Measurements from ENCODE around the gene ANXA3. TPM values are rescaled to one million over a fixed set of nuclear protein-coding genes. Genes with fewer than 3 reads are reported as not detected.

ANXA3 gene
- total and polyA plus RNA-seq, 10 donors: 7.0 to 119 (median 41.1) TPM

DNA sequence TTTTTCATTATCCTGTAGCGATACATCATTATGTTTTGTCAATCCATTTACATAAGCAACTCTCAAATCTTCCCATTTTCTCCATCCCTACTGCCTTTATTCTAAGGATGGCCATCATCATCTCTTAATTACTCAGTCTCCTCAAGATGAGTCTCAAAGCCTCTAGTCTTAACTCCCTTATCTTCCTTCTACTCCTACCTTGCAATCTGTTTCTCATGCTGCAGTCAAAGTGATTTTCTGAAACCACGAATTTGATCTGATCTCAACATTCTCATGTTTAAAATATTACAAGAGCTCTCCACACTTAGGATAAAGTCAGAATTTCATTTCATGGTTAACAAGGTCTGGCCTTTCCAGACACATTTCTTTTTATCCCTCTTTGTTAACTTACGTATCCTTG, 51.8 kb downstream of the ANXA3 start:
- Histone ChIP-seq H3K4me1 (peaks cover 0 to 10% (median 0%) of the 10 kb centered on the region in 6 donors), H3K9me3 (no peaks in the 10 kb centered on the region), H3K4me3 (no peak overlapping the region), H3K27me3 (replicated peaks in 1 of 7) (no peaks in the 10 kb centered on the region), H3K36me3 (peaks cover 0 to 98% (median 0%) of the 10 kb centered on the region in 6 donors), H3K27ac (no peak overlapping the region)
- no peak for TF ChIP-seq POLR2A (IDR thresholded peaks at IDR 0.05)
- TF ChIP-seq, protein P1, sequence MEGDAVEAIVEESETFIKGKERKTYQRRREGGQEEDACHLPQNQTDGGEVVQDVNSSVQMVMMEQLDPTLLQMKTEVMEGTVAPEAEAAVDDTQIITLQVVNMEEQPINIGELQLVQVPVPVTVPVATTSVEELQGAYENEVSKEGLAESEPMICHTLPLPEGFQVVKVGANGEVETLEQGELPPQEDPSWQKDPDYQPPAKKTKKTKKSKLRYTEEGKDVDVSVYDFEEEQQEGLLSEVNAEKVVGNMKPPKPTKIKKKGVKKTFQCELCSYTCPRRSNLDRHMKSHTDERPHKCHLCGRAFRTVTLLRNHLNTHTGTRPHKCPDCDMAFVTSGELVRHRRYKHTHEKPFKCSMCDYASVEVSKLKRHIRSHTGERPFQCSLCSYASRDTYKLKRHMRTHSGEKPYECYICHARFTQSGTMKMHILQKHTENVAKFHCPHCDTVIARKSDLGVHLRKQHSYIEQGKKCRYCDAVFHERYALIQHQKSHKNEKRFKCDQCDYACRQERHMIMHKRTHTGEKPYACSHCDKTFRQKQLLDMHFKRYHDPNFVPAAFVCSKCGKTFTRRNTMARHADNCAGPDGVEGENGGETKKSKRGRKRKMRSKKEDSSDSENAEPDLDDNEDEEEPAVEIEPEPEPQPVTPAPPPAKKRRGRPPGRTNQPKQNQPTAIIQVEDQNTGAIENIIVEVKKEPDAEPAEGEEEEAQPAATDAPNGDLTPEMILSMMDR (IDR thresholded peaks at IDR 0.05 in 8 of 11, conservative IDR thresholded peaks at IDR 0.05 in 3 of 11): no peak
- TF ChIP-seq POLR2AphosphoS5 (IDR thresholded peaks at IDR 0.05): no peak
- WGBS, 5 donors: 84 to 93% (median 89%) methylated on average over 3 of the region's 3 CpGs
- intact Hi-C loops (cut with DNase I; ENCODE audit: low total_unique reads): no loop called here
- no peak for DNase-seq

DNA sequence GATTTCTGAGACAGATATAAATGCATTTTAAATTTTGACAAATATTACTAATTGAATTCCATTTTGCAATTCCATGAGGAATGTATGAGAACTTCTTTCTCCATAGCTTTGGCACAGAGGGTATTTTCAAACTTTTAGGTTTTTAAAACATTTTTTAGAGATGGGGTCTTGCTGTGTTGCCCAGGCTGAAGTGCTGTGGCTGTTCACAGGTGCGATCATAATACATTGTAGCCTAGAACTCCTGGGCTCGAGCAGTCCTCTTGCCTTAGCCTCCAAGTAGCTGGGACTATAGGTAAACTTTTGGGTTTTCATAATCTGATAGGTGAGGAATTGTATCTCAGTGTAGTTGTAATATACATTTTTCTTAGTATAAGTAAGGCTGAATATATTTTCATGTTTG, 53.4 kb downstream of the ANXA3 start:
- H3K27me3 ChIP-seq (replicated peaks in 1 of 7): no peaks in the 10 kb centered on the region
- WGBS, 5 donors: 86 to 97% (median 92%) methylated on average over 2 of the region's 2 CpGs
- H3K4me1 ChIP-seq: peaks cover 0 to 12% (median 5%) of the 10 kb centered on the region in 6 donors
- peaks cover 0 to 90% (median 0%) of the 10 kb centered on the region in 6 donors for H3K36me3 ChIP-seq
- no peak for DNase-seq
- TF ChIP-seq POLR2A (IDR thresholded peaks at IDR 0.05) (no peak), POLR2AphosphoS5 (IDR thresholded peaks at IDR 0.05) (no peak)
- TF ChIP-seq, protein P1 (IDR thresholded peaks at IDR 0.05 in 8 of 11, conservative IDR thresholded peaks at IDR 0.05 in 3 of 11): no peak
- intact Hi-C loops (cut with DNase I; ENCODE audit: low total_unique reads): no loop called here
- no peaks in the 10 kb centered on the region for H3K9me3 ChIP-seq
- H3K4me3 ChIP-seq: no peak overlapping the region
- H3K27ac ChIP-seq: no peak overlapping the region

DNA sequence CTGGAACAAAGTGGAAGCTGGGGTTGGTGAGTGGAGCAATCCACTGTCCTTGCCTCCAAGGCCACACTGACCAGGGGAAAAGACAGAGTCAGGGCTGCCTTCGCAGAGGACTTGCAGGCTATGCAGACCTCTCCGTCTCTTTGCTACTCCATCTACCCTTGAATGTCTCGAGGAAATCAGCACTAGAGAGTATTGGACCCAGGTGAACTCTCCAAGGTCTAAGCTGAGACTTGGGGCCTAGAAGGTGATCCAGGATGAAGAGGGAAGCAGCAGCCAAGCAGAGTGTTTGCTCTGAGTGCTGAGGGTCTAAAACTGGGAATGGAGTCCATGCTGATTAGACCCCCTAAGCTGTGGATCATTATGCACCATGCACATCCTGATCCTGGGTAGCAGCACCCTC, 54.5 kb downstream of the ANXA3 start:
- H3K9me3 ChIP-seq: no peaks in the 10 kb centered on the region
- intact Hi-C loops (cut with DNase I; ENCODE audit: low total_unique reads): no loop called here
- 81 to 100% (median 87%) methylated on average over 3 of the region's 3 CpGs for WGBS, 5 donors
- TF ChIP-seq POLR2A (IDR thresholded peaks at IDR 0.05): no peak
- TF ChIP-seq, protein P1 (IDR thresholded peaks at IDR 0.05 in 8 of 11, conservative IDR thresholded peaks at IDR 0.05 in 3 of 11): no peak
- TF ChIP-seq POLR2AphosphoS5 (IDR thresholded peaks at IDR 0.05): no peak
- no peak overlapping the region for H3K27ac ChIP-seq
- H3K4me1 ChIP-seq: peaks cover 6 to 22% (median 16%) of the 10 kb centered on the region in 6 donors
- DNase-seq: no peak
- H3K4me3 ChIP-seq: no peak overlapping the region
- no peaks in the 10 kb centered on the region for H3K27me3 ChIP-seq (replicated peaks in 1 of 7)
- peaks cover 0 to 91% (median 0%) of the 10 kb centered on the region in 6 donors for H3K36me3 ChIP-seq

DNA sequence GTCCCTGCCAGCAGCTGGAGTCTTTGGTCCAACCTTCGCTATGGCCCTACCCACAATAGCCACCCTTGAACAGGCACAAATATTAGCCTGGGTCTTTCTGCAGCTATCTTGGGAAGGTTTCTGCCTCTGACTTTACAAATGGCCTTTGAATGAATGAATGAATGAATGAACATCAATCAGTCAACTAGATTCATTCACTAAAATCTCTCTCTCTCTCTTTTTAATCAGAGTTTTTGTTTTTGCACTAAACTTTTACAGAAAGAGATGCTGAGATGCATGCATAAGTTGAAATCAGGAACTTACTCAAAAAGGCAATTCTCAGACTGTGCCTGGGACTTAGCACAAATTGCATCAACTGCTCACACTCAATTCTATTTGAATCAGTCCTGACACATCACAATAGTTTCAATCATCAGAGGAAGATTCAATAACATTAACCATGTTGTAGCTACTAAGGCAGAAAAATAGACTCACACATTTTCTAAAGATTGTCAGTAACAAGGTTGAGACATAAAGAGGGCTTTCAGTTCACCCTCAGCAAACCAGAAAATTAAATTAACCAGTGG, 55.0 kb downstream of the ANXA3 start:
- H3K27ac ChIP-seq: no peak overlapping the region
- DNase-seq: no peak
- intact Hi-C loops (cut with DNase I; ENCODE audit: low total_unique reads): no loop called here
- H3K9me3 ChIP-seq: no peaks in the 10 kb centered on the region
- H3K36me3 ChIP-seq: peaks cover 0 to 89% (median 0%) of the 10 kb centered on the region in 6 donors
- 67 to 100% (median 89%) methylated on average over 1 of the region's 1 CpG for WGBS, 5 donors
- no peak for TF ChIP-seq POLR2A (IDR thresholded peaks at IDR 0.05)
- TF ChIP-seq, protein P1 (IDR thresholded peaks at IDR 0.05 in 8 of 11, conservative IDR thresholded peaks at IDR 0.05 in 3 of 11): no peak
- no peak for TF ChIP-seq POLR2AphosphoS5 (IDR thresholded peaks at IDR 0.05)
- no peak overlapping the region for H3K4me3 ChIP-seq
- H3K27me3 ChIP-seq (replicated peaks in 1 of 7): no peaks in the 10 kb centered on the region
- peaks cover 6 to 27% (median 20%) of the 10 kb centered on the region in 6 donors for H3K4me1 ChIP-seq
